NB4 (cell line): Measurements from ENCODE around the gene CLK2.
A peak's percentile ranks its signal among the peaks of the same experiment; 100 is the strongest.

Source experiments
- DNase-seq: peaks from one replicate; pipeline ENCODE4 v3.0.0; 2010; ENCODE audit warnings: low read depth
- H3K4me3 ChIP-seq: one replicate; pipeline ENCODE4 v1.5.1; 2011; ENCODE audit warnings: mild to moderate bottlenecking, low read depth, low read length, moderate library complexity
- MYC ChIP-seq: IDR thresholded peaks from 2 replicates; pipeline ENCODE4 v1.6.1; 2011; ENCODE audit warnings: low read depth, low read length
- POLR2A ChIP-seq: IDR thresholded peaks from 2 replicates; pipeline ENCODE4 v1.6.1; 2011; ENCODE audit warnings: mild to moderate bottlenecking; ENCODE audit not compliant: insufficient read length; ENCODE audit errors: extremely low read depth
- TF ChIP-seq, protein P1 (sequence below): IDR thresholded peaks from 2 replicates; pipeline ENCODE4 v1.6.1; 2011; ENCODE audit warnings: low read depth, low read length
- TF ChIP-seq, protein P2 (sequence below): IDR thresholded peaks from one replicate; pipeline ENCODE4 v1.5.1; 2012; ENCODE audit warnings: low read depth, low read length

CLK2 gene

DNA sequence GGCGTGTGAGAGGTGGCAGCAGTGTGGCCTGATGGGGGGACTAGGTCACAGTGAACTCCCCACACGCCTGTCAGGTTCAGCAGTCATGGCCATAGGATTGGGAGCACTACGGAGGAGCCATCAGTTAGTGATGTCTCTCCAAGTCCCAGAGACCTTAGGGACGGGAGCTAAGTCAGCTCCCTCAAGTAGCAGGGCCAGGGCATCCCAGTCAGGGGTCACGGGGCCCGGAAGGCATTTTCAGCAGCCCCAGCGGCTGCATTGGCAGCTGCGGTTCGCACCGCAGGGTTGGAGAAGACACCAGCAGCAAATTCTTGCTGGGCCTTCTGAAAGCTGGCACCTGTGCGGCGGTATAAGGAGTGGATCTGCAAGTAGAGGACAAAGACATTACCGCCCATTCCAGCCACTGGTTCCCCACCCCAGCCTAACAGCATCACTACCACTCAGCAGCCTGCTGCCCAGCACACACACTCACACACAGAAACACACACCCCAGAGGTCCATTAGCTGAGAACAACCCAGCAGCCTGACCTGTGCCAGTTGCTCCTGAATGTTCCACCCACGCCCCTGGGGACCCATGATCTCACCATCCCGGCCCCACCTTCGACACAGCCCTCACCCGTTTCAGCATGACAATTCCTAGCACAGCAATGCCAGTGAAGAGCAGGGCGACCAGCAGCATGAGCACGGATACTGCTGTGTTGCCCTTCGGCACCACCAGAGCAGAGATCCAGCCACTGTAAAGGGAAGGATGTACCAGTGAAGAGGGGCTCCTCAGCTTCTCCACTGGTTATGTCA is 17.0 kb downstream of the CLK2 start:
- TF ChIP-seq, protein P1, sequence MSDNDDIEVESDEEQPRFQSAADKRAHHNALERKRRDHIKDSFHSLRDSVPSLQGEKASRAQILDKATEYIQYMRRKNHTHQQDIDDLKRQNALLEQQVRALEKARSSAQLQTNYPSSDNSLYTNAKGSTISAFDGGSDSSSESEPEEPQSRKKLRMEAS, result no peak
- TF ChIP-seq MYC (no peak), POLR2A (no peak)
- TF ChIP-seq, protein P2, sequence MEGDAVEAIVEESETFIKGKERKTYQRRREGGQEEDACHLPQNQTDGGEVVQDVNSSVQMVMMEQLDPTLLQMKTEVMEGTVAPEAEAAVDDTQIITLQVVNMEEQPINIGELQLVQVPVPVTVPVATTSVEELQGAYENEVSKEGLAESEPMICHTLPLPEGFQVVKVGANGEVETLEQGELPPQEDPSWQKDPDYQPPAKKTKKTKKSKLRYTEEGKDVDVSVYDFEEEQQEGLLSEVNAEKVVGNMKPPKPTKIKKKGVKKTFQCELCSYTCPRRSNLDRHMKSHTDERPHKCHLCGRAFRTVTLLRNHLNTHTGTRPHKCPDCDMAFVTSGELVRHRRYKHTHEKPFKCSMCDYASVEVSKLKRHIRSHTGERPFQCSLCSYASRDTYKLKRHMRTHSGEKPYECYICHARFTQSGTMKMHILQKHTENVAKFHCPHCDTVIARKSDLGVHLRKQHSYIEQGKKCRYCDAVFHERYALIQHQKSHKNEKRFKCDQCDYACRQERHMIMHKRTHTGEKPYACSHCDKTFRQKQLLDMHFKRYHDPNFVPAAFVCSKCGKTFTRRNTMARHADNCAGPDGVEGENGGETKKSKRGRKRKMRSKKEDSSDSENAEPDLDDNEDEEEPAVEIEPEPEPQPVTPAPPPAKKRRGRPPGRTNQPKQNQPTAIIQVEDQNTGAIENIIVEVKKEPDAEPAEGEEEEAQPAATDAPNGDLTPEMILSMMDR, result no peak
- DNase-seq, result no peak
- H3K4me3 ChIP-seq, result no peak overlapping the region

DNA sequence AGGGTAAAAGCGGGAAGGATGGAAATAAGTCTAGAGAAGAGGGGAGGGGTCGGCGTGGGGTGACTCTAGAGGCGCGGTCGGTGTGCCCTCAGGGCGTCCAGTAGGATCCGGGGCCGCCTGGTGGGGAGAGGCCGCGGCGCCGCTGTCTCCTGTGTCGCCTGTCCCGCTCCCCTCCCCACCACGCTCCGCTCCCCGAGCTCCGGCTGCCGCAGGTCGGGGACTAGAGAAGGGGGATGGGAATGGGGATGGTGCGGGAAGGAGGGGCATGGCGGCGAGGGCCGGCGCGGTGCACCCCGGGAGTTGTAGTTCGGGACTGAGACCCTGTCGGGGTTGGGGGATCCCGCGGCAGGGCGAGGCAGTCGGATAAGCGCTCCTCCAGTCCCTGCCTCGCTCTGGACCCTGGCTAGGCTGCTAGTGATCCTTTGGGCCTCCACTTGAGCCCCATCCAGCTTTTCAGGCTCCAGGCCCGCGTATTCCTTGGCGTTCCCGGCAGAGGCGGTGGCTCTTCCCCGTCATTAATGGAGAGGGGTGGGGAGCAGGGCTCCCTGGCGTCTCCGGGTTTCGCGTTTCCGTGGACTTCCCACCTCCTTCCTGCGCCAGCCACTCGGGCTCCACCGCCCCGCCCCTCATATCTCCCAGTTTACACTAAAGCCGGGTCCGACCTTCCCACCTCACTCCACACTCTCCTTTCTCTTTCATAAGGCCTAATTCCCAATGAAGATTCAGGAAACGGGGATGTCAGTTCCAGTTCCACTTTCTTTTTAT is 17.9 kb downstream of the CLK2 start, which contains the start of gene ENTREP3:
TSS of gene ENTREP3 (minus strand) at position 241 of the 765 bp plus-strand sequence. CDS start 606 bp downstream, outside the sequence.
- DNase-seq, result peak; percentile 83

DNA sequence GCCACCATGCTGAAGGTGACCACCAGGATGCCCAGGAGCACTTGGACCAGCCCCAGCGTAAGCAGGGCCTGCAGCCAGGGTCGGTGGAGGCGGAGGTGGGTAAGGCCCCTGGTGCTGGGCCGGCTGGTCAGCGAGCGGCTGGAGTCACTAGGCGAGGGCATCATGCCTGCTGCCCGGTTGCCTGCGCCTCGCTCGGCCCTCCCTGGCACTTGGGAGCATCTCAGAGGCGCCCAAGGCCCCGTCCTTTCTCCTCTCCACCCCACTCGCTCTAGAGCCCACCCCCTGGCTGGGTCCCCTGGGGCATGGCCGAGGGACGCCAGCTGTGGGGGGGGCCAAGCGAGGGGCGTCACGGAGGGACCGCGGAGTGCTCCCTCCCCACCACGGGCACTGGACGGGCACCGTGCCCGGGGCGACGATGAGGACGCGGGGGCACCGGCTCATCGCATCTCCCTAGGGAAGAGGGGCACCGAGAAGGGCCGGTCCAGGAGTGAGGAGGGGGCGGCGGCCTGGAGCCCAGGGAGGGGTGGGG is 18.5 kb downstream of the CLK2 start:
- H3K4me3 ChIP-seq, result peak overlapping the region; percentile 53
- DNase-seq, result no peak
- TF ChIP-seq, protein P2, result no peak
- no peak for TF ChIP-seq MYC
- no peak for TF ChIP-seq POLR2A
- TF ChIP-seq, protein P1, result no peak

More for the DNA sequence above, 17.9 kb downstream of the CLK2 start, which contains the start of gene ENTREP3:
- peak within 1 kb of the TSS; percentile 53 for H3K4me3 ChIP-seq
- TF ChIP-seq POLR2A (peak; percentile 54), MYC (peak; percentile 74)
- TF ChIP-seq, protein P1, result peak; percentile 52; the same call in 1 of the 2 replicates
- TF ChIP-seq, protein P2, result no peak

DNA sequence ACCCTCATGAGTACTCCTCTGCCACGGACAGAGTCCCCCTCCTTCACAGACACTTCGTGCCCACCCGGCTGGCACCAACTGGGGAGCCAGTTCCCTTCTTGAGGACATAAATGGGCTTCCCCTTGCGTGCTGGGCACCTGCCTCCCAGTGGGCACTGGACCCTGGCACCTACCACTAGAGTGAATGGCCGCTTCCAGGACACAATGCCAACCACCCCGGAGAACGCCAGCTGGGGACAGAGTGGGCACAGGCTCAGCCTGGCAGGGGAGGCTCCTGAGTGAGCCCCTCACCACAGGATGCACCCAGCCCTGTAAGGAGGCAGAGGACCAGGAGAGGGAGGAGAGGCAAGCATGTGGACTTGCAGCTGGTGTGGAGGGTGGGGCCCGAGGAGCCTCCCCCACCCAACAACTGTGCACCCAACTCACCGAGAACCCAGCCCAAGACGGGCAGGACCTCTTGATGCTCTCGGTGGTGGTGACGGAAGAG is 19.0 kb downstream of the CLK2 start:
- DNase-seq, result no peak
- H3K4me3 ChIP-seq, result no peak overlapping the region
- TF ChIP-seq MYC, result no peak
- TF ChIP-seq, protein P1, result no peak

DNA sequence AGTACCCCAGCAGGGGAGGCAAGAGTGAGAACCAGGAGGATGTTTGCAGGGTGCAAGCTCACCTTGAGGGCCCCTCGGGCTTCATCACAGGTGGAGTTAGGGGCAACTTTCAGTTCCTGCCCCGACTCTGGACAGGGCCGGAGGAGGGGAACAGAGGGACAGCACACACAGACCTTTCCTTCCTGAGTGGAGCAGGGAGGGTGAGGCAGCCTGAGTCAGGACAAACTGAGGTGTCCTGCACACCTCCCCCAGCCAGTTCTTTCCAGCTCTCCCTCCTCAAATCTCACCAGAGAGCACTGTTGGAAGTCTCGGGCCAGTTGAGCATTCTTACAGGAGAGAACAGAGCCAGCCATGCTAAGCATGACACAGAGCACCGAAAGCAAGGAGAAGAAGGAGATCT is 19.5 kb downstream of the CLK2 start:
- DNase-seq, result no peak
- no peak overlapping the region for H3K4me3 ChIP-seq
- TF ChIP-seq MYC (no peak), POLR2A (no peak)
- TF ChIP-seq, protein P2, result no peak
- TF ChIP-seq, protein P1, result no peak
